DND-41 (cell line): ENCODE data around the gene KCNAB1.
"Not testable (repeated sequence)": the region's sequence is repeated elsewhere in the genome, so short reads cannot be mapped to it uniquely, and the experiment has no call there.

Experiments used
- ATAC-seq: fragments of 200-7000 bp; cut with Tn5 transposase; 3 replicates; pipeline ENCODE4 v1.9.1; 2021; ENCODE audit warnings: low read depth; ENCODE audit not compliant: insufficient read depth
- DNase-seq: peaks from one replicate; pipeline ENCODE4 v3.0.0-alpha.2; 2020
- H2AFZ ChIP-seq: 2 replicates; pipeline ENCODE4 v1.6.0; 2012; ENCODE audit warnings: low read depth, low read length
- H3K27ac ChIP-seq: 2 replicates; pipeline ENCODE4 v1.5.1; 2012; ENCODE audit warnings: low read length, inconsistent platforms
- H3K27me3 ChIP-seq: fragments of 200-600 bp; sonication (generic); 2 replicates; pipeline ENCODE4 v1.6.0; 2012; ENCODE audit warnings: low read length, mild to moderate bottlenecking, inconsistent platforms; ENCODE audit not compliant: insufficient read depth, poor library complexity
- H3K36me3 ChIP-seq: 2 replicates; pipeline ENCODE4 v1.5.1; 2012; ENCODE audit warnings: low read length, inconsistent platforms; ENCODE audit not compliant: insufficient read depth
- H3K4me1 ChIP-seq: 2 replicates; pipeline ENCODE4 v1.5.1; 2012; ENCODE audit warnings: mild to moderate bottlenecking, low read length; ENCODE audit not compliant: insufficient read depth
- H3K4me2 ChIP-seq: 2 replicates; pipeline ENCODE4 v1.6.0; 2012; ENCODE audit warnings: mild to moderate bottlenecking, moderate library complexity, low read length, inconsistent platforms; ENCODE audit not compliant: insufficient read depth
- H3K4me3 ChIP-seq, 2 experiments: fragments of 200-600 bp in 1 of 2; shearing (Covaris generic) in 1 of 2; 2 replicates each; pipeline ENCODE4 v1.5.1; 2012 to 2016; ENCODE audit warnings: inconsistent platforms in 2 of 2, low read length in 2 of 2, mild to moderate bottlenecking in 2 of 2, low read depth in 1 of 2, moderate library complexity in 1 of 2
- H3K79me2 ChIP-seq: 2 replicates; pipeline ENCODE4 v1.6.0; 2012; ENCODE audit warnings: low read length, inconsistent platforms; ENCODE audit not compliant: insufficient read depth
- H3K9ac ChIP-seq: 2 replicates; pipeline ENCODE4 v1.6.0; 2012; ENCODE audit warnings: low read depth, mild to moderate bottlenecking, inconsistent platforms, low read length, moderate library complexity
- H3K9me3 ChIP-seq: 2 replicates; pipeline ENCODE4 v1.5.1; 2012; ENCODE audit warnings: low read length, moderate library complexity, mild to moderate bottlenecking, inconsistent platforms; ENCODE audit not compliant: insufficient read depth, severe bottlenecking
- H4K20me1 ChIP-seq: 2 replicates; pipeline ENCODE4 v1.6.0; 2012; ENCODE audit warnings: low read length; ENCODE audit not compliant: insufficient read depth
- EZH2 ChIP-seq: IDR thresholded peaks from 3 replicates; pipeline ENCODE4 v1.6.1; 2012; ENCODE audit warnings: borderline replicate concordance, low read depth, mild to moderate bottlenecking, moderate library complexity, low read length, inconsistent platforms; ENCODE audit not compliant: severe bottlenecking
- TF ChIP-seq, protein P1 (sequence below): IDR thresholded peaks from 2 replicates; pipeline ENCODE4 v1.5.1; 2012; ENCODE audit warnings: borderline replicate concordance, low read length, moderate library complexity, mild to moderate bottlenecking; ENCODE audit not compliant: poor library complexity, severe bottlenecking; ENCODE audit errors: extremely low read depth

KCNAB1 gene

DNA sequence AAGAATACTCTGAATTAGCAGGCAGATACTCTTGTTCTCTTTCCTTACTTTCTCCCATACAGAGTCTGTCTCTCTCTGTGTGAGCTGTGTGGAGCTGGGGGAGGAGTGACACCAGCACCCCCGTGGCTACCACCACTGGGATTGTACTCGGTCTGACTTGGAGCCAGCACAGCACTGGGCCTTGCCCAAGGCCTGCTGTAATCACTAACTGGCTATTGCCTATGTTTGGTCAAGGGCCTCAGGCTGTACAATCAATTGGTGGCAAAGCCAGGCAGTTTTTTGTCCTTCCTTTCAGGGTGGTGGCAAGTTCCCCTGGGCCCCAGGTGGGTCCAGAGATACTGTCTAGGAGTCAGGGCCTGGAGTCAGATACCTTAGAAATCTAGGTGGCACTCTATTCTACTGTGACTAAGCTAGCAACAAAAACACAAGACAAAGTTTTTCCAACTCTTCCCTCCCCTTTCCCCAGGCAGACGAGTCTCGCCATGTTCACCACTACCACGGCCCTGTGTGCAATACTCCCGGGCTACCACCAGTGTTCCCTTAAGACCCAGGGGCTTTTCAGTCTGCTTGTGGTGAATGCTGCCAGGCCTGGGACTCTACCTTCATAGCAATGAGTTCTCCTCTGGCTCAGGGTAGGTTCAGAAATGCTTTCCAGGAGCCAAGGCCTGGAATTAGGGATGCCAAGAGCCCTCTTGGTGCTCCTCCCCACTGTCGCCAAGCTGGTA lies 151.8 kb downstream of the KCNAB1 start:
- Histone ChIP-seq H3K36me3 (no peaks in the 10 kb centered on the region), H3K9ac (no peak overlapping the region), H4K20me1 (no peaks in the 10 kb centered on the region), H3K27ac (no peak overlapping the region), H3K4me3 (no peak overlapping the region), H2AFZ (no peak overlapping the region), H3K79me2 (no peaks in the 10 kb centered on the region), H3K9me3 (no peaks in the 10 kb centered on the region), H3K27me3 (no peaks in the 10 kb centered on the region), H3K4me2 (no peak overlapping the region), H3K4me1 (no peaks in the 10 kb centered on the region)
- no peak for TF ChIP-seq EZH2
- TF ChIP-seq, protein P1, sequence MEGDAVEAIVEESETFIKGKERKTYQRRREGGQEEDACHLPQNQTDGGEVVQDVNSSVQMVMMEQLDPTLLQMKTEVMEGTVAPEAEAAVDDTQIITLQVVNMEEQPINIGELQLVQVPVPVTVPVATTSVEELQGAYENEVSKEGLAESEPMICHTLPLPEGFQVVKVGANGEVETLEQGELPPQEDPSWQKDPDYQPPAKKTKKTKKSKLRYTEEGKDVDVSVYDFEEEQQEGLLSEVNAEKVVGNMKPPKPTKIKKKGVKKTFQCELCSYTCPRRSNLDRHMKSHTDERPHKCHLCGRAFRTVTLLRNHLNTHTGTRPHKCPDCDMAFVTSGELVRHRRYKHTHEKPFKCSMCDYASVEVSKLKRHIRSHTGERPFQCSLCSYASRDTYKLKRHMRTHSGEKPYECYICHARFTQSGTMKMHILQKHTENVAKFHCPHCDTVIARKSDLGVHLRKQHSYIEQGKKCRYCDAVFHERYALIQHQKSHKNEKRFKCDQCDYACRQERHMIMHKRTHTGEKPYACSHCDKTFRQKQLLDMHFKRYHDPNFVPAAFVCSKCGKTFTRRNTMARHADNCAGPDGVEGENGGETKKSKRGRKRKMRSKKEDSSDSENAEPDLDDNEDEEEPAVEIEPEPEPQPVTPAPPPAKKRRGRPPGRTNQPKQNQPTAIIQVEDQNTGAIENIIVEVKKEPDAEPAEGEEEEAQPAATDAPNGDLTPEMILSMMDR = no peak
- DNase-seq = no peak
- ATAC-seq = no peak

DNA sequence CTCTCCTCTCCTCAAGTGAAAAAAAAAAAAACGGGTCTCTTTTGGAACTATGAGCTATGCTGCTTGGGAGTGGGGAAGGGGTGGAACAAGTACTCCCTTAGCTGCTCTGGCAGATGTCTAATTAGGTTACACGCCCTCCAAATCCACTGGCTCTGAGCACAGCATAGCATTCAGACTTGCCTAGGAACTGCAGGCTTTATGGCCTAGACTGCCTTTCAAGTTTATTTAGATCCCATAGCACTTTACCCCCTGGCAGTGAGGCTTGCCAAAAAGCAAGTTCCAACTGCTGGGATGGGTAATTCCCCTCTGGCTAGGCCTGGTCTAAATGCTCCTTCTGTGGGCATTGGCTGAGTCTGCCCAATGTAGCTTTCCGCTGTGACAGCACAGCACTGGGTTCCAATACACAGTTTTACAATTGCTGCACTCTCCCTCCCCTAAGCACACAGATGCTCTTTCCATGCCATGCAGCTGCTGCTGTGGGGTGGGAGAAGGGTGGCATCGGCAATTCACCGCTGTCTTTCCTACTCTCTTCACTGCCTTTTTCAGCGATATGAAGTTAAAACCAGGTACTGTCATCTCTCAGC lies 152.8 kb downstream of the KCNAB1 start:
- Histone ChIP-seq H3K79me2 (no peaks in the 10 kb centered on the region), H3K4me1 (no peaks in the 10 kb centered on the region), H3K27me3 (peaks cover 2% of the 10 kb centered on the region), H3K4me3 (no peak overlapping the region), H3K27ac (no peak overlapping the region), H3K9ac (no peak overlapping the region), H3K4me2 (no peak overlapping the region), H4K20me1 (no peaks in the 10 kb centered on the region), H3K36me3 (no peaks in the 10 kb centered on the region), H2AFZ (no peak overlapping the region), H3K9me3 (no peaks in the 10 kb centered on the region)
- TF ChIP-seq EZH2 = no peak
- TF ChIP-seq, protein P1 = no peak
- no peak for ATAC-seq
- no peak for DNase-seq

DNA sequence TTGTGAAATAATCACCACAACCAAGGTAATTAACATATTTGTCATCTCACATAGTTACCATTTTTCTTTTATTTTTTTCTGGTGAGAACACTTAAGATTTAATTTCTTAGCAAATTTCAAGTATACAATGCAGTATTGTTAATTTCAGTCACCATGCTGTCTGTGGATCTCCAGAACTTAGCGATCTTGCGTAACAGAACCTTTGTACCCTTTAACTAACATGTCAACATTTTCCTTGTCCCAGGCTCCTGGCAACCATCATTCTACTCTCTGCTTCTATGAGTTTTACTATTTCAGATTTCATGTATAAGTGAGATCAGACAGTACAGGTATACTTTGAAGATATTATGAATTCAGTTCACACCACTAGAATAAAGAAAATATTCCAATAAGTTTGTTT lies 154.4 kb downstream of the KCNAB1 start:
- Histone ChIP-seq H3K27me3 (peaks cover 2% of the 10 kb centered on the region), H2AFZ (no peak overlapping the region), H3K27ac (no peak overlapping the region), H3K9me3 (no peaks in the 10 kb centered on the region), H3K9ac (no peak overlapping the region), H3K4me2 (no peak overlapping the region), H3K36me3 (no peaks in the 10 kb centered on the region), H4K20me1 (no peaks in the 10 kb centered on the region), H3K4me3 (no peak overlapping the region), H3K79me2 (no peaks in the 10 kb centered on the region), H3K4me1 (no peaks in the 10 kb centered on the region)
- no peak for TF ChIP-seq EZH2
- TF ChIP-seq, protein P1 = no peak
- no peak for DNase-seq
- ATAC-seq = no peak

DNA sequence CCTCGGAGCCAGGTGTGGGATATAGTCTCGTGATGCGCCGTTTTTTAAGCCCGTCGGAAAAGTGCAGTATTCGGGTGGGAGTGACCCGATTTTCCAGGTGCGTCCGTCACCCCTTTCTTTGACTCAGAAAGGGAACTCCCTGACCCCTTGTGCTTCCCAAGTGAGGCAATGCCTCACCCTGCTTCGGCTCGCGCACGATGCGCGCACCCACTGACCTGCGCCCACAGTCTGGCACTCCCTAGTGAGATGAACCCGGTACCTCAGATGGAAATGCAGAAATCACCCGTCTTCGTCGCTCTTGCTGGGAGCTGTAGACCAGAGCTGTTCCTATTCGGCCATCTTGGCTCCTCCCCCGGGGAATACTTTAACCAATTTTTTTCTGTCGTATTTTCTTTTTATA lies 164.3 kb downstream of the KCNAB1 start:
- H3K9ac ChIP-seq, H3K4me2 ChIP-seq, ATAC-seq, H3K27me3 ChIP-seq, H2AFZ ChIP-seq, H3K36me3 ChIP-seq, H3K4me1 ChIP-seq, H4K20me1 ChIP-seq, H3K27ac ChIP-seq, H3K79me2 ChIP-seq, H3K4me3 ChIP-seq, H3K9me3 ChIP-seq, DNase-seq: not testable (repeated sequence)
